ENCODE results near the gene LFNG.
A peak's percentile ranks its signal among the peaks of the same experiment; 100 is the strongest.

Gene LFNG

GRCh38 chr7:2511769-2512168, 7.8 kb upstream of the LFNG start:
- peak overlapping the region; percentile 97 for H3K18ac ChIP-seq (ENCODE audit: low read length)
- H3K9ac ChIP-seq (ENCODE audit: low read depth, low read length, poor library complexity), result peak overlapping the region; percentile 63
- H3K27me3 ChIP-seq (ENCODE audit: control insufficient read depth in 3 of 3, insufficient read depth in 3 of 3, low read depth in 1 of 3, low read length in 3 of 3), result peaks cover 0 to 12% (median 0%) of the 10 kb centered on the region in 3 experiments
- peak overlapping the region; percentile 25 for H3K14ac ChIP-seq (ENCODE audit: low read length)
- H3K23ac ChIP-seq (ENCODE audit: low read depth, low read length, poor library complexity), result peak overlapping the region; percentile 92
- DNase-seq (ENCODE audit: low spot score), result no peak
- peaks cover 0 to 2% of the 10 kb centered on the region in 2 donors for H3K9me3 ChIP-seq (replicated peaks in 1 of 2; ENCODE audit: control insufficient read depth in 2 of 2, insufficient read depth in 1 of 2, low read depth in 1 of 2, low read length in 2 of 2)
- no peak overlapping the region for H3K4me2 ChIP-seq (ENCODE audit: insufficient read depth, low read length, poor library complexity, severe bottlenecking)
- peak overlapping the region; percentile 69 for H4K91ac ChIP-seq (ENCODE audit: low read depth, low read length, poor library complexity)
- peak overlapping the region; percentile 99 for H2AK5ac ChIP-seq (ENCODE audit: low read depth, low read length)
- H3K79me1 ChIP-seq (ENCODE audit: low read depth, low read length), result no peaks in the 10 kb centered on the region
- peaks cover 40 to 52% of the 10 kb centered on the region in 2 donors for H3K4me1 ChIP-seq (ENCODE audit: control insufficient read depth in 2 of 2, insufficient read depth in 1 of 2, low read depth in 1 of 2, low read length in 2 of 2)
- peak overlapping the region; percentile 81 for H2BK120ac ChIP-seq (ENCODE audit: low read depth, low read length)
- no CpG with 5 or more reads among the region's 18 CpGs for WGBS, 2 donors (ENCODE audit: extremely low coverage in 2 of 2, insufficient read length in 2 of 2, insufficient replicate concordance in 1 of 2)
- H2BK15ac ChIP-seq (ENCODE audit: low read length), result peak overlapping the region; percentile 99
- H2AFZ ChIP-seq (ENCODE audit: low read length), result peak overlapping the region; percentile 78
- H3K27ac ChIP-seq (replicated peaks; ENCODE audit: low read length), result no peak overlapping the region
- H3K4me3 ChIP-seq (ENCODE audit: low read length in 2 of 2), result no peak overlapping the region
- H3K36me3 ChIP-seq (replicated peaks in 1 of 2; ENCODE audit: control insufficient read depth in 2 of 2, insufficient read depth in 2 of 2, low read length in 2 of 2), result no peaks in the 10 kb centered on the region
- peak overlapping the region; percentile 48 for H4K8ac ChIP-seq (ENCODE audit: low read depth, low read length)
- H2BK12ac ChIP-seq (ENCODE audit: low read length), result peak overlapping the region; percentile 87
- peak overlapping the region; percentile 97 for H2BK5ac ChIP-seq (ENCODE audit: low read length)
- H3K4ac ChIP-seq (ENCODE audit: low read length), result peak overlapping the region; percentile 81

GRCh38 chr7:2512179-2512661, 7.4 kb upstream of the LFNG start:
- peak overlapping the region; percentile 25 for H3K14ac ChIP-seq (ENCODE audit: low read length)
- peak overlapping the region; percentile 99 for H2AK5ac ChIP-seq (ENCODE audit: low read depth, low read length)
- H3K27ac ChIP-seq (replicated peaks; ENCODE audit: low read length), result no peak overlapping the region
- peak overlapping the region; percentile 81 for H3K4ac ChIP-seq (ENCODE audit: low read length)
- H2AFZ ChIP-seq (ENCODE audit: low read length), result peak overlapping the region; percentile 78
- peak overlapping the region; percentile 97 for H2BK5ac ChIP-seq (ENCODE audit: low read length)
- H3K36me3 ChIP-seq (replicated peaks in 1 of 2; ENCODE audit: control insufficient read depth in 2 of 2, insufficient read depth in 2 of 2, low read length in 2 of 2), result no peaks in the 10 kb centered on the region
- no CpG with 5 or more reads among the region's 12 CpGs for WGBS, 2 donors (ENCODE audit: extremely low coverage in 2 of 2, insufficient read length in 2 of 2, insufficient replicate concordance in 1 of 2)
- H4K8ac ChIP-seq (ENCODE audit: low read depth, low read length), result no peak overlapping the region
- peak overlapping the region; percentile 97 for H3K18ac ChIP-seq (ENCODE audit: low read length)
- no peaks in the 10 kb centered on the region for H3K79me1 ChIP-seq (ENCODE audit: low read depth, low read length)
- H2BK12ac ChIP-seq (ENCODE audit: low read length), result peak overlapping the region; percentile 87
- peak overlapping the region; percentile 99 for H2BK15ac ChIP-seq (ENCODE audit: low read length)
- peaks cover 0 to 12% (median 0%) of the 10 kb centered on the region in 3 experiments for H3K27me3 ChIP-seq (ENCODE audit: control insufficient read depth in 3 of 3, insufficient read depth in 3 of 3, low read depth in 1 of 3, low read length in 3 of 3)
- peaks cover 44 to 56% of the 10 kb centered on the region in 2 donors for H3K4me1 ChIP-seq (ENCODE audit: control insufficient read depth in 2 of 2, insufficient read depth in 1 of 2, low read depth in 1 of 2, low read length in 2 of 2)
- H3K23ac ChIP-seq (ENCODE audit: low read depth, low read length, poor library complexity), result no peak overlapping the region
- H3K9ac ChIP-seq (ENCODE audit: low read depth, low read length, poor library complexity), result peak overlapping the region; percentile 63
- H2BK120ac ChIP-seq (ENCODE audit: low read depth, low read length), result peak overlapping the region; percentile 81
- peak overlapping the region; percentile 69 for H4K91ac ChIP-seq (ENCODE audit: low read depth, low read length, poor library complexity)
- peaks cover 0 to 2% of the 10 kb centered on the region in 2 donors for H3K9me3 ChIP-seq (replicated peaks in 1 of 2; ENCODE audit: control insufficient read depth in 2 of 2, insufficient read depth in 1 of 2, low read depth in 1 of 2, low read length in 2 of 2)
- DNase-seq (ENCODE audit: low spot score), result no peak
- no peak overlapping the region for H3K4me3 ChIP-seq (ENCODE audit: low read length in 2 of 2)
- no peak overlapping the region for H3K4me2 ChIP-seq (ENCODE audit: insufficient read depth, low read length, poor library complexity, severe bottlenecking)

GRCh38 chr7:2512713-2513112, 6.9 kb upstream of the LFNG start:
- Histone ChIP-seq H3K4me3 (ENCODE audit: low read length in 2 of 2) (no peak overlapping the region), H3K4ac (ENCODE audit: low read length) (no peak overlapping the region), H3K27me3 (ENCODE audit: control insufficient read depth in 3 of 3, insufficient read depth in 3 of 3, low read depth in 1 of 3, low read length in 3 of 3) (peaks cover 0 to 12% (median 0%) of the 10 kb centered on the region in 3 experiments), H3K23ac (ENCODE audit: low read depth, low read length, poor library complexity) (no peak overlapping the region), H3K27ac (replicated peaks; ENCODE audit: low read length) (no peak overlapping the region), H2BK15ac (ENCODE audit: low read length) (peak overlapping the region; percentile 99), H3K9me3 (replicated peaks in 1 of 2; ENCODE audit: control insufficient read depth in 2 of 2, insufficient read depth in 1 of 2, low read depth in 1 of 2, low read length in 2 of 2) (peaks cover 0 to 2% of the 10 kb centered on the region in 2 donors), H3K9ac (ENCODE audit: low read depth, low read length, poor library complexity) (peak overlapping the region; percentile 38), H2AK5ac (ENCODE audit: low read depth, low read length) (peak overlapping the region; percentile 99), H4K8ac (ENCODE audit: low read depth, low read length) (no peak overlapping the region), H2BK5ac (ENCODE audit: low read length) (peak overlapping the region; percentile 97), H3K79me1 (ENCODE audit: low read depth, low read length) (no peaks in the 10 kb centered on the region), H2BK120ac (ENCODE audit: low read depth, low read length) (peak overlapping the region; percentile 81), H3K18ac (ENCODE audit: low read length) (peak overlapping the region; percentile 55), H4K91ac (ENCODE audit: low read depth, low read length, poor library complexity) (no peak overlapping the region), H3K4me2 (ENCODE audit: insufficient read depth, low read length, poor library complexity, severe bottlenecking) (no peak overlapping the region), H2BK12ac (ENCODE audit: low read length) (no peak overlapping the region), H3K4me1 (ENCODE audit: control insufficient read depth in 2 of 2, insufficient read depth in 1 of 2, low read depth in 1 of 2, low read length in 2 of 2) (peaks cover 48 to 61% of the 10 kb centered on the region in 2 donors), H3K14ac (ENCODE audit: low read length) (no peak overlapping the region), H3K36me3 (replicated peaks in 1 of 2; ENCODE audit: control insufficient read depth in 2 of 2, insufficient read depth in 2 of 2, low read length in 2 of 2) (no peaks in the 10 kb centered on the region), H2AFZ (ENCODE audit: low read length) (peak overlapping the region; percentile 23)
- no peak for DNase-seq (ENCODE audit: low spot score)
- no CpG with 5 or more reads among the region's 3 CpGs for WGBS, 2 donors (ENCODE audit: extremely low coverage in 2 of 2, insufficient read length in 2 of 2, insufficient replicate concordance in 1 of 2)

GRCh38 chr7:2513702-2514101, 5.9 kb upstream of the LFNG start:
- Histone ChIP-seq H2BK15ac (ENCODE audit: low read length) (peak overlapping the region; percentile 91), H3K4ac (ENCODE audit: low read length) (peak overlapping the region; percentile 85), H3K4me3 (ENCODE audit: low read length in 2 of 2) (no peak overlapping the region), H3K18ac (ENCODE audit: low read length) (peak overlapping the region; percentile 93), H3K9me3 (replicated peaks in 1 of 2; ENCODE audit: control insufficient read depth in 2 of 2, insufficient read depth in 1 of 2, low read depth in 1 of 2, low read length in 2 of 2) (peaks cover 0 to 2% of the 10 kb centered on the region in 2 donors), H2BK5ac (ENCODE audit: low read length) (peak overlapping the region; percentile 32), H3K4me2 (ENCODE audit: insufficient read depth, low read length, poor library complexity, severe bottlenecking) (no peak overlapping the region), H2AFZ (ENCODE audit: low read length) (no peak overlapping the region), H3K27me3 (ENCODE audit: control insufficient read depth in 3 of 3, insufficient read depth in 3 of 3, low read depth in 1 of 3, low read length in 3 of 3) (peaks cover 0 to 12% (median 0%) of the 10 kb centered on the region in 3 experiments), H2BK12ac (ENCODE audit: low read length) (peak overlapping the region; percentile 100), H2AK5ac (ENCODE audit: low read depth, low read length) (peak overlapping the region; percentile 95), H4K8ac (ENCODE audit: low read depth, low read length) (no peak overlapping the region), H3K23ac (ENCODE audit: low read depth, low read length, poor library complexity) (peak overlapping the region; percentile 76), H4K91ac (ENCODE audit: low read depth, low read length, poor library complexity) (peak overlapping the region; percentile 8), H2BK120ac (ENCODE audit: low read depth, low read length) (peak overlapping the region; percentile 48), H3K4me1 (ENCODE audit: control insufficient read depth in 2 of 2, insufficient read depth in 1 of 2, low read depth in 1 of 2, low read length in 2 of 2) (peaks cover 50 to 63% of the 10 kb centered on the region in 2 donors), H3K9ac (ENCODE audit: low read depth, low read length, poor library complexity) (no peak overlapping the region), H3K14ac (ENCODE audit: low read length) (peak overlapping the region; percentile 97), H3K36me3 (replicated peaks in 1 of 2; ENCODE audit: control insufficient read depth in 2 of 2, insufficient read depth in 2 of 2, low read length in 2 of 2) (no peaks in the 10 kb centered on the region), H3K79me1 (ENCODE audit: low read depth, low read length) (no peaks in the 10 kb centered on the region), H3K27ac (replicated peaks; ENCODE audit: low read length) (no peak overlapping the region)
- DNase-seq (ENCODE audit: low spot score), result no peak
- no CpG with 5 or more reads among the region's 7 CpGs for WGBS, 2 donors (ENCODE audit: extremely low coverage in 2 of 2, insufficient read length in 2 of 2, insufficient replicate concordance in 1 of 2)
